Naive B cell (primary cell): Measurements from ENCODE around the gene STK39. TPM values are rescaled to one million over a fixed set of nuclear protein-coding genes. Genes with fewer than 3 reads are reported as not detected.
A peak's percentile ranks its signal among the peaks of the same experiment; 100 is the strongest.

Source experiments
- ATAC-seq, 2 donors: fragments of 150-1000 bp; cut with Tn5 transposase; 2 replicates each; pipeline ENCODE4 v1.10.0; 2021; ENCODE audit warnings: low read depth in 2 of 2, mild to moderate bottlenecking in 2 of 2, moderate library complexity in 2 of 2
- DNase-seq: peaks from one replicate; pipeline ENCODE4 v3.0.0; 2022
- H3K27ac Mint-ChIP-seq, 6 donors: one replicate each; pipeline ENCODE4 v1.8.0; 2020 to 2022; ENCODE audit warnings: mild to moderate bottlenecking in 6 of 6, mixed read lengths in 6 of 6, moderate library complexity in 5 of 6, inconsistent platforms in 2 of 6
- H3K27me3 Mint-ChIP-seq, 3 donors: one replicate each; pipeline ENCODE4 v1.8.0; 2021 to 2022; ENCODE audit warnings: mixed read lengths in 3 of 3, mild to moderate bottlenecking in 1 of 3
- H3K36me3 Mint-ChIP-seq, 2 donors: one replicate each; pipeline ENCODE4 v1.8.0; 2020 to 2022; ENCODE audit warnings: mixed read lengths in 2 of 2, inconsistent platforms in 1 of 2, mild to moderate bottlenecking in 1 of 2
- H3K4me1 Mint-ChIP-seq, 3 donors: one replicate each; pipeline ENCODE4 v1.8.0; 2020 to 2022; ENCODE audit warnings: mixed read lengths in 3 of 3, inconsistent platforms in 1 of 3, mild to moderate bottlenecking in 1 of 3, moderate library complexity in 1 of 3
- H3K4me3 Mint-ChIP-seq, 8 donors: one replicate each; pipeline ENCODE4 v1.8.0; 2020 to 2022; ENCODE audit warnings: mild to moderate bottlenecking in 8 of 8, mixed read lengths in 8 of 8, moderate library complexity in 8 of 8, inconsistent platforms in 2 of 8
- H3K9me3 Mint-ChIP-seq, 7 donors: one replicate each; pipeline ENCODE4 v1.8.0; 2020 to 2022; ENCODE audit warnings: mixed read lengths in 7 of 7, mild to moderate bottlenecking in 5 of 7, inconsistent platforms in 2 of 7, moderate library complexity in 1 of 7
- polyA plus RNA-seq, 6 donors: library from polyadenylated mRNA; unstranded; fragments of 300-500 nt; fragmentation: Illumina TruSeq; gene quantifications; one replicate each; pipeline ENCODE4 v1.2.3, GENCODE V29; 2021; ENCODE audit warnings: low read depth in 6 of 6

The STK39 gene
- polyA plus RNA-seq, 6 donors from 2014 or later: 1.3 to 2.9 (median 1.5) TPM

DNA sequence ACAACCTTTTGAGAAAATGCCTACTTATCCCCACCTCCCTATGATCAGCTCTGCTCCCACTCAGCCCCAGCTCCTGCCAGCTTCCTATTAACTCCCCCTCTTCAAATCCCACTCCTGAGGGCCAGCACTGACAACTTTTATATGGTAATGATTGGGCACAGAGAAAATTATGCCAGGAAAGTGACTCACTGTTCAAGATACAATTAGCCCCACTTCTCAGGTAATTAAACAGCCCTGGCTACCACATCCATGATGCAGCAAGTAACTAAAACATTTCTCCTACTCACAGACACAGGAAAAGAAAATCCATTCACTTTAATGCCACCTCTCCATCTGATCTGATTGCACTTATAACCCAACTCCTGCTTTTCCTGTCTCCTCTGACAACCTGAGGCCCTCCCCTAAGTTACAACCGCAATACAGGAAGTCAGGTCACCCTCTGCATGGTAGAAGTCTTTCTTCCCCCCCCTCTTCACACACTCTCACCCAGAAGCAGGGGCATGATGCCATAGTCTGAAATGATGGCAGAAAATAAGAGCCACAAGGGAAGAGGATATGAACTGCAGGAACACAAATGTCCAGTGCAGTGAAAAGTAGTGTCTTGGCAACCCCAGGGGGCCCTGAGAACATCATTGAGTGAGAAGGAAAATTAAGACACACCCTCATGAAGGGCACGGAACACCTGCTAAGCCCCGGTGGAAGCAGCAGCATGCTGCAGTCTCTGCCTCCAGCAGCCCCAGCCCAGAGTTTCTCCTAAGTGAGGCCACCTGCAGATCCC lies 54.4 kb downstream of the STK39 start:
- no peaks in the 10 kb centered on the region for H3K36me3 Mint-ChIP-seq
- ATAC-seq (peak; percentile 88 to 91), DNase-seq (peak; percentile 46)
- H3K4me1 Mint-ChIP-seq: peaks cover 25 to 41% (median 31%) of the 10 kb centered on the region in 3 donors
- peak overlapping the region in 5 of 6 donors; percentile 2 to 74 (median 6) for H3K27ac Mint-ChIP-seq
- H3K4me3 Mint-ChIP-seq: peak overlapping the region in 6 of 8 donors; percentile 51 to 81 (median 70)
- no peaks in the 10 kb centered on the region for H3K27me3 Mint-ChIP-seq
- no peaks in the 10 kb centered on the region for H3K9me3 Mint-ChIP-seq

GRCh38 chr2:168191955-168192785 lies 55.2 kb downstream of the STK39 start:
- peak overlapping the region in 2 of 8 donors; percentile 65 to 70 for H3K4me3 Mint-ChIP-seq

DNA sequence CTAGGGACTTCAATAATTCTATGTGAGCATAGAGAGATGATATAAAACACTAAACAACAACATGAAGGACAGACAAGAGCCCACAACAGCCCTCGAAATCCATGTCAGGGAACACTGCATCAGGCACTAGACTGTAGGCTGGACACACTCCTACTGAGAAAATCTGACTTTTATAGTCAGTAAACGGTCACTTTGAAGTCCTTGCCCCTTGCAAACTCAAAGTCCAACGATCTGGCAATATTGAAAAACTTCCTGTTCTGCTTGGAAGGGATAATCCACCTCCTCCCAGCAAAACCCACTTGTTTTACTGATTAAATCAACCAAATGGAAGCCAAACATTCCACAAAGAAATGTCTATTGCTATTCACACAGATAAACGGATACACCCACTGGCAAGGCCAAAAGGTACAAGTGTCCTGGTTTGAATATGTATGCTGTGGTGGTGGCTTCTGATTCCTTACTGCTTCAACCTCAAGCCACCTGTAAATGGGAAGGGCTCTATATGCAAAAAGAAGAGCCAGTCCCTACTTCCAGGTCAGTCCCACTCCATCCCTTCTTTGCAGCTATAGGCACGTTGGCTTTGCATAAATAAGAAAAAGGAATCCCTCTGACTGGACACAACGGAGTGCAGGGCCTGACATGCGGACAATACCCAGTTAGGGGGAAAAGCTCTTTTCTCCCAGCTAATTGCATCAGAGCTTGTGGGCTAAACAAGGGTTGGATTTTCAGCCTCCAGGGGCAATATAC lies 56.6 kb downstream of the STK39 start:
- no peak overlapping the region for H3K27ac Mint-ChIP-seq
- H3K4me1 Mint-ChIP-seq: peaks cover 26 to 35% (median 27%) of the 10 kb centered on the region in 3 donors
- peak overlapping the region in 1 of 8 donors; percentile 42 for H3K4me3 Mint-ChIP-seq
- H3K27me3 Mint-ChIP-seq: no peaks in the 10 kb centered on the region
- no peak for DNase-seq
- ATAC-seq: no peak
- no peaks in the 10 kb centered on the region for H3K36me3 Mint-ChIP-seq
- no peaks in the 10 kb centered on the region for H3K9me3 Mint-ChIP-seq

More at GRCh38 chr2:168191955-168192785, 55.2 kb downstream of the STK39 start:
- DNase-seq (no peak), ATAC-seq (no peak)
- no peaks in the 10 kb centered on the region for H3K27me3 Mint-ChIP-seq
- no peaks in the 10 kb centered on the region for H3K9me3 Mint-ChIP-seq
- peak overlapping the region in 2 of 6 donors; percentile 6 to 42 for H3K27ac Mint-ChIP-seq
- peaks cover 25 to 41% (median 31%) of the 10 kb centered on the region in 3 donors for H3K4me1 Mint-ChIP-seq
- no peaks in the 10 kb centered on the region for H3K36me3 Mint-ChIP-seq

DNA sequence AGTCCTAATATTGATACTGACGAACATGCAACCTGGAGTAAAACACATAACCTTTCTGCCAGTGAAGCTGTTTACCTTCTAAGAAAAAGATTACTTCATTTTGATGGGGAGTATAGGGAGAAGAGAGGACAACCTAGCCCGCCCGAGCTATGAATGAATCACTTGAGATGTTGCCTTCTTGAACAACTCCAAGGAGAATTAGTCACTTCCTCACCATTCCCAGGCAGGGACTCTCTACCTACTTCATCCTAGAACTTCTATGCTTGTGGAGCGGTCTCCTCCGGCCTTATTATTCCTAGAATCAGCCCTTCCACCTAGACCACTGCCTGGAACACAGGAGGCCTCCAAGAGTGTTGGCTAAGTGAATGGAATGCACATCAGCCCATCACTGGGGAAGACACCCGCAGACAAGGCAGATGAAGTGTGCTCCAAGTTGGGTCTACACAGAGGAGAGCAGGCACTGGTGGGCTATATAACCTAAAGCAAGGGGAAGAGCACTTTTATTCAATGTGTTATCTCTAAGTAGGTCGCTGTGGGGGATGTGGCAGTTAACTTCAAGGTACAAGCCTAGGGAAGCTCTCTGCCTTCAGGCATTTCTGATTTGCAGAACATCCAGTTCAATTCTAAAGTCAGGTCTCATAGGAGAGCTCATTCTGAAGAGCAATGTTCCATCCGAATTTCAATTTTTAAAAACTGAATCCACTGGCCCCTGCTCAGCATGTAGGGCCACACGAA lies 57.4 kb downstream of the STK39 start:
- Mint-ChIP-seq H3K27me3 (no peaks in the 10 kb centered on the region), H3K9me3 (no peaks in the 10 kb centered on the region), H3K4me3 (peak overlapping the region in 1 of 8 donors; percentile 42), H3K27ac (peak overlapping the region in 1 of 6 donors; percentile 23), H3K4me1 (peaks cover 20 to 27% (median 23%) of the 10 kb centered on the region in 3 donors), H3K36me3 (no peaks in the 10 kb centered on the region)
- no peak for ATAC-seq
- DNase-seq: no peak

GRCh38 chr2:168188002-168188401 lies 59.4 kb downstream of the STK39 start:
- no peak for ATAC-seq
- H3K27ac Mint-ChIP-seq: no peak overlapping the region
- no peak for DNase-seq
- H3K36me3 Mint-ChIP-seq: no peaks in the 10 kb centered on the region
- peak overlapping the region in 1 of 8 donors; percentile 32 for H3K4me3 Mint-ChIP-seq
- H3K27me3 Mint-ChIP-seq: no peaks in the 10 kb centered on the region
- H3K4me1 Mint-ChIP-seq: peaks cover 9 to 15% (median 12%) of the 10 kb centered on the region in 3 donors
- no peaks in the 10 kb centered on the region for H3K9me3 Mint-ChIP-seq

- ATAC-seq (no peak), DNase-seq (no peak)
- H3K9me3 Mint-ChIP-seq: no peaks in the 10 kb centered on the region
These were observed 60.9 kb downstream of the STK39 start for GRCh38 chr2:168186452-168186851.

GRCh38 chr2:168185583-168186274 lies 61.7 kb downstream of the STK39 start:
- Mint-ChIP-seq H3K4me1 (peaks cover 0 to 10% (median 7%) of the 10 kb centered on the region in 3 donors), H3K27ac (peak overlapping the region in 3 of 6 donors; percentile 30 to 64 (median 37)), H3K9me3 (no peaks in the 10 kb centered on the region), H3K4me3 (no peak overlapping the region), H3K36me3 (no peaks in the 10 kb centered on the region), H3K27me3 (no peaks in the 10 kb centered on the region)
- no peak for ATAC-seq
- no peak for DNase-seq

More at GRCh38 chr2:168186452-168186851, 60.9 kb downstream of the STK39 start:
- Mint-ChIP-seq H3K27ac (no peak overlapping the region), H3K36me3 (no peaks in the 10 kb centered on the region), H3K27me3 (no peaks in the 10 kb centered on the region), H3K4me3 (no peak overlapping the region), H3K4me1 (peaks cover 0 to 10% (median 7%) of the 10 kb centered on the region in 3 donors)

GRCh38 chr2:168184681-168185513 lies 62.5 kb downstream of the STK39 start:
- no peak for ATAC-seq
- DNase-seq: no peak
- Mint-ChIP-seq H3K27ac (peak overlapping the region in 2 of 6 donors; percentile 30 to 64), H3K4me1 (peaks cover 0 to 10% (median 7%) of the 10 kb centered on the region in 3 donors), H3K9me3 (no peaks in the 10 kb centered on the region), H3K36me3 (no peaks in the 10 kb centered on the region), H3K27me3 (no peaks in the 10 kb centered on the region), H3K4me3 (no peak overlapping the region)

- Mint-ChIP-seq H3K27me3 (no peaks in the 10 kb centered on the region), H3K36me3 (peaks cover 0 to 4% of the 10 kb centered on the region in 2 donors), H3K27ac (peak overlapping the region in 2 of 6 donors; percentile 26 to 33), H3K9me3 (no peaks in the 10 kb centered on the region), H3K4me3 (no peak overlapping the region), H3K4me1 (peaks cover 0 to 10% (median 7%) of the 10 kb centered on the region in 3 donors)
- no peak for ATAC-seq
- no peak for DNase-seq
These were observed 63.9 kb downstream of the STK39 start for GRCh38 chr2:168183308-168183997.

GRCh38 chr2:168182550-168183249 lies 64.7 kb downstream of the STK39 start:
- Mint-ChIP-seq H3K9me3 (no peaks in the 10 kb centered on the region), H3K4me1 (peaks cover 5 to 14% (median 7%) of the 10 kb centered on the region in 3 donors), H3K27me3 (no peaks in the 10 kb centered on the region), H3K4me3 (no peak overlapping the region), H3K27ac (peak overlapping the region in 2 of 6 donors; percentile 26 to 33), H3K36me3 (peaks cover 0 to 4% of the 10 kb centered on the region in 2 donors)
- ATAC-seq (no peak), DNase-seq (no peak)
